ENCODE measurements around the gene PKD2L2. TPM values are rescaled to one million over a fixed set of nuclear protein-coding genes. Genes with fewer than 3 reads are reported as not detected.

Gene PKD2L2
- total and polyA plus RNA-seq, 2 of the 4 experiments (the other 2 are of a cell fraction), result not detected

DNA sequence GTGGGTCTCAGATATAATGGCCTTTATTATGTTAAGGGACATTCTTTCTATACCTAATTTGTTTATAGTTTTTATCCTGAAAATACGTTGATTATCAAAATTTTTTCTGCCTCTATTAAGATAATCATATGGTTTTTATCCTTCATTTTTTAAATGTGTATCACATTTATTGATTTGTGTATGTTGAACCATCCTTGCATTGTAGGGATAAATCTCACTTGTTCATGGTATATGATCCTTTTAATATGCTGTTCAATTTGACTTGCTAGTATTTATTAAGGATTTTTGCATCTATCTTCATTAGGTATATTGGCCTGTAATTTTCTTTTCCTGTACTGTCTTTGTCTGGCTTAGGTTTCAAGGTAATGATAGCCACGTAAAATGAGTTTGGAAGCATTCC, 25.5 kb downstream of the PKD2L2 start:
- DNase-seq (no peak), ATAC-seq (ENCODE audit: low read depth) (no peak)
- no peak overlapping the region for H3K27ac ChIP-seq (ENCODE audit: insufficient read depth, low read length)
- in situ Hi-C loops (cut with MboI; ENCODE audit: low sequenced_read_pairs) (no loop called here), intact Hi-C loops (cut with micrococcal nuclease) (no loop called here), dilution Hi-C loops (cut with HindIII; ENCODE audit: low sequenced_read_pairs, unreplicated experiment) (no loop called here)
- no peak overlapping the region for H2AFZ ChIP-seq (replicated peaks; ENCODE audit: low read length, poor library complexity)
- H2BK120ac ChIP-seq (ENCODE audit: low read depth, low read length), result no peak overlapping the region
- H2BK5ac ChIP-seq (ENCODE audit: low read depth, low read length, poor library complexity, severe bottlenecking), result no peak overlapping the region
- no peak overlapping the region for H3K4me3 ChIP-seq (ENCODE audit: insufficient read depth, low read depth, low read length)
- H2BK20ac ChIP-seq (ENCODE audit: low read depth, low read length), result no peak overlapping the region
- H3K23ac ChIP-seq (ENCODE audit: low read depth, low read length), result no peak overlapping the region
- H2AK9ac ChIP-seq (replicated peaks; ENCODE audit: low read depth, low read length, poor library complexity), result no peak overlapping the region
- H4K8ac ChIP-seq (ENCODE audit: low read depth in 2 of 2, low read length in 2 of 2), result no peak overlapping the region
- ChIA-PET CTCF (no interaction called here), POLR2A (ENCODE audit: unreplicated experiment) (no interaction called here)
- H2AK5ac ChIP-seq (ENCODE audit: low read depth, low read length), result no peak overlapping the region
- BruUV-seq (replicated peaks), result no TSS peak
- H3K56ac ChIP-seq (ENCODE audit: extremely low read depth, insufficient read depth, low read length), result no peak overlapping the region
- H3K9ac ChIP-seq (ENCODE audit: low read depth, low read length), result no peak overlapping the region
- no peaks in the 10 kb centered on the region for H3K36me3 ChIP-seq (ENCODE audit: control insufficient read depth, insufficient read depth, low read length)
- no peak overlapping the region for H3K18ac ChIP-seq (ENCODE audit: low read depth, low read length)
- H4K91ac ChIP-seq (ENCODE audit: insufficient read depth, low read depth, low read length), result no peak overlapping the region
- H3K9me1 ChIP-seq (ENCODE audit: insufficient read depth, low read length), result no peaks in the 10 kb centered on the region
- H4K20me1 ChIP-seq (ENCODE audit: insufficient read depth, low read length), result no peaks in the 10 kb centered on the region
- H3K4me1 ChIP-seq (ENCODE audit: control insufficient read depth, insufficient read depth, low read length), result no peaks in the 10 kb centered on the region
- H4K5ac ChIP-seq (ENCODE audit: low read depth, low read length), result no peak overlapping the region
- WGBS, 2 experiments (ENCODE audit: extremely low coverage in 2 of 2, insufficient read length in 1 of 2), result no CpG with 5 or more reads among the region's 2 CpGs
- no peak overlapping the region for H2BK15ac ChIP-seq (ENCODE audit: low read depth, low read length)
- no peak overlapping the region for H3K14ac ChIP-seq (replicated peaks; ENCODE audit: low read depth, low read length)
- H3K79me1 ChIP-seq (ENCODE audit: low read depth in 1 of 2, low read length in 2 of 2), result no peaks in the 10 kb centered on the region
- TF ChIP-seq POLR2A (IDR thresholded peaks at IDR 0.05; ENCODE audit: low read depth, low read length) (no peak), CHD1 (IDR thresholded peaks at IDR 0.05; ENCODE audit: low read depth, low read length) (no peak), RAD21 (IDR thresholded peaks at IDR 0.05; ENCODE audit: low read length) (no peak), MAZ (IDR thresholded peaks at IDR 0.05; ENCODE audit: borderline replicate concordance, low read depth, low read length) (no peak)
- TF ChIP-seq, protein P1, sequence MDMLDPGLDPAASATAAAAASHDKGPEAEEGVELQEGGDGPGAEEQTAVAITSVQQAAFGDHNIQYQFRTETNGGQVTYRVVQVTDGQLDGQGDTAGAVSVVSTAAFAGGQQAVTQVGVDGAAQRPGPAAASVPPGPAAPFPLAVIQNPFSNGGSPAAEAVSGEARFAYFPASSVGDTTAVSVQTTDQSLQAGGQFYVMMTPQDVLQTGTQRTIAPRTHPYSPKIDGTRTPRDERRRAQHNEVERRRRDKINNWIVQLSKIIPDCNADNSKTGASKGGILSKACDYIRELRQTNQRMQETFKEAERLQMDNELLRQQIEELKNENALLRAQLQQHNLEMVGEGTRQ (IDR thresholded peaks at IDR 0.05; ENCODE audit: low read depth, low read length), result no peak
- no peaks in the 10 kb centered on the region for H3K27me3 ChIP-seq (ENCODE audit: control insufficient read depth, insufficient read depth, low read length)
- peaks cover 4% of the 10 kb centered on the region for H3K9me3 ChIP-seq (ENCODE audit: control insufficient read depth, insufficient read depth, low read length)
- no peak overlapping the region for H3K4ac ChIP-seq (ENCODE audit: low read depth, low read length)
- H3K4me2 ChIP-seq (ENCODE audit: low read depth, low read length), result no peak overlapping the region

All from IMR-90 (cell line).